ENCODE data around the gene IFFO2.

The IFFO2 gene

DNA sequence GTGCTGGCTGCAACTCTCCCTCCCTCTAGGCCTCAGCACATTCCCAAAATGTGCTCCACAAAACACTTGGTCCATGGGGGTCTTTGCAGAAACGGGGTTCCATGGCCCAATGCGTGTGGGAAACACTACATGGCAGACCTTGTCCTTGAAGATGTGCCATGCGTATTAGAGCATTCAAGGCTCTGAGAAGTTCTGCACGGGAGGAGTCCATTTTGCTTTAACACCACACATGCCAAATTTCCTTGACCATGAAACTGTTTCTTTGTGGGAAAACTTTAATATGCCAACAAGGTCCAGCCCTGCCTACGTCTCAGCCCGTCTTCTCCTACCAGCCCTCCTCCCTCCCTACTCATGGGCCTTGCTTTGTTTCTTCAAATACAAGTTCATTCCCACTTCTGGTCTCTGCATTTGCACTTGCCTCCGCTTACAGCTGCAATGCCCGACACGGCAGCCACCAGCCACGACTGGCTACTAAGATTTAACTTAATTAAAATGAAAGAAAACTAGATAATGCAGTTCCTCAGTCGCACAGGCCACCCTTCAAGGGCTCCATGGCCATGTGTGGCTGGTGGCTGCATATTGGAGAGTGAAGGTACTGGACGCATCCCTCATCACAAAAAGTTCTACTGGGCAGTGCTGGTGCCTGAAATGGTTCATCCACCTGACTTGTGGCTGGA is 77.8 kb downstream of the IFFO2 start:
- TF ChIP-seq, protein P1, sequence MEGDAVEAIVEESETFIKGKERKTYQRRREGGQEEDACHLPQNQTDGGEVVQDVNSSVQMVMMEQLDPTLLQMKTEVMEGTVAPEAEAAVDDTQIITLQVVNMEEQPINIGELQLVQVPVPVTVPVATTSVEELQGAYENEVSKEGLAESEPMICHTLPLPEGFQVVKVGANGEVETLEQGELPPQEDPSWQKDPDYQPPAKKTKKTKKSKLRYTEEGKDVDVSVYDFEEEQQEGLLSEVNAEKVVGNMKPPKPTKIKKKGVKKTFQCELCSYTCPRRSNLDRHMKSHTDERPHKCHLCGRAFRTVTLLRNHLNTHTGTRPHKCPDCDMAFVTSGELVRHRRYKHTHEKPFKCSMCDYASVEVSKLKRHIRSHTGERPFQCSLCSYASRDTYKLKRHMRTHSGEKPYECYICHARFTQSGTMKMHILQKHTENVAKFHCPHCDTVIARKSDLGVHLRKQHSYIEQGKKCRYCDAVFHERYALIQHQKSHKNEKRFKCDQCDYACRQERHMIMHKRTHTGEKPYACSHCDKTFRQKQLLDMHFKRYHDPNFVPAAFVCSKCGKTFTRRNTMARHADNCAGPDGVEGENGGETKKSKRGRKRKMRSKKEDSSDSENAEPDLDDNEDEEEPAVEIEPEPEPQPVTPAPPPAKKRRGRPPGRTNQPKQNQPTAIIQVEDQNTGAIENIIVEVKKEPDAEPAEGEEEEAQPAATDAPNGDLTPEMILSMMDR (IDR thresholded peaks at IDR 0.05; ENCODE audit: low read depth, low read length, poor library complexity, severe bottlenecking): no peak
- Histone ChIP-seq H3K4me3 (ENCODE audit: low read length) (no peak overlapping the region), H3K9me2 (replicated peaks; ENCODE audit: control insufficient read depth, low read length) (no peaks in the 10 kb centered on the region)

DNA sequence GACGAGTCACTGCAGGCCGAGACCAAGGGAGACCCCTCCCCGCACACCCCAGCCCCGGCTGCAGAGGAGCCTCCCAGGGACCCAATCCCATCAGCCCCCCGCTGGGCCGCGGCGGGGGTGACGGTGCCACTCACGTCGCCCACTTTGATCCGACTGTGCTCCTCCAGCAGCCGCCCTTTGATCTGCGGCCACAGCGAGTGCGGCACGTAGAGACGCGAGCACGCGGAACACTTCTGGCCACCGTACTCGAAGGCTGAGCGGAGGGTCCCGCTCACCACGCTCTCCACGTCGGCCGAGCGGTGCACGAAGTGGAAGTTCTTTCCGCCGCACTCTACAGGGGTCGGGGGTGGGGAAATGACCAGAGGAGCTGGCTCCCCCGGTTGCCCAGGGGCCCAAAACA is 79.2 kb downstream of the IFFO2 start:
- H4K20me1 ChIP-seq (ENCODE audit: control insufficient read depth, insufficient read depth, low read depth, low read length): no peaks in the 10 kb centered on the region
- no peak for TF ChIP-seq EZH2phosphoT487 (IDR thresholded peaks at IDR 0.05; ENCODE audit: borderline replicate concordance, low read length)
- TF ChIP-seq, protein P1 (IDR thresholded peaks at IDR 0.05; ENCODE audit: low read depth, low read length, poor library complexity, severe bottlenecking): no peak
- no peaks in the 10 kb centered on the region for H3K79me2 ChIP-seq (ENCODE audit: control insufficient read depth, low read length)
- H3K9me2 ChIP-seq (replicated peaks; ENCODE audit: control insufficient read depth, low read length): no peaks in the 10 kb centered on the region
- no peaks in the 10 kb centered on the region for H3K9me3 ChIP-seq (ENCODE audit: control insufficient read depth, insufficient read depth, low read length)
- H3K4me2 ChIP-seq (ENCODE audit: low read length): no peak overlapping the region
- no peaks in the 10 kb centered on the region for H3F3A ChIP-seq (ENCODE audit: control insufficient read depth, insufficient read depth)
- H3K36me3 ChIP-seq (ENCODE audit: control insufficient read depth, low read length): no peaks in the 10 kb centered on the region
- no peak overlapping the region for H3K4me3 ChIP-seq (ENCODE audit: low read length)
- H3K27me3 ChIP-seq (ENCODE audit: control insufficient read depth, low read length): no peaks in the 10 kb centered on the region
- H3K27ac ChIP-seq (ENCODE audit: low read depth, low read length): no peak overlapping the region
- no peaks in the 10 kb centered on the region for H3K4me1 ChIP-seq (ENCODE audit: control insufficient read depth, low read length)

More for the DNA sequence above, 77.8 kb downstream of the IFFO2 start:
- Histone ChIP-seq H3K79me2 (ENCODE audit: control insufficient read depth, low read length) (no peaks in the 10 kb centered on the region), H3F3A (ENCODE audit: control insufficient read depth, insufficient read depth) (no peaks in the 10 kb centered on the region), H3K9me3 (ENCODE audit: control insufficient read depth, insufficient read depth, low read length) (no peaks in the 10 kb centered on the region), H3K4me1 (ENCODE audit: control insufficient read depth, low read length) (no peaks in the 10 kb centered on the region), H4K20me1 (ENCODE audit: control insufficient read depth, insufficient read depth, low read depth, low read length) (no peaks in the 10 kb centered on the region), H3K27ac (ENCODE audit: low read depth, low read length) (no peak overlapping the region), H3K27me3 (ENCODE audit: control insufficient read depth, low read length) (no peaks in the 10 kb centered on the region), H3K4me2 (ENCODE audit: low read length) (no peak overlapping the region), H3K36me3 (ENCODE audit: control insufficient read depth, low read length) (no peaks in the 10 kb centered on the region)

DNA sequence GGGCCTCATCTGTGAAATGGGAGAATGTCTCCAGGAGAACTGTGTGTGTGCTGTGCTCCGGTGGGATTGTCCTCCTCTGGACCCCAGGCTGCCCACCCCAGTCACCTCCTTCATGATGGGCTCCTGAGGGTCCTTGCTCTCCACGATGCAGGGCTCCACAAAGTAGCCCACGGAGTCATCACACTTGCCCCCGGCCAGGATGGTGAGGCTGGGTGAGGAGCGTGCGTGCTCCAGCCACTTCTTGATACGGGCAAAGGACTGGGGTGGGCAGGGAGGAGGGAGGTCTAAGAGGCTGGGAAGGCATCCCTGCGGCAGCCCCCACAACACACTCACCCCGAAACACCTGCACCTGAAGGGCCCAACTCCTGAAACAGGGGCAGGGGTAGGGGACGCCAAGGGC is 80.3 kb downstream of the IFFO2 start:
- Histone ChIP-seq H4K20me1 (ENCODE audit: control insufficient read depth, insufficient read depth, low read depth, low read length) (no peaks in the 10 kb centered on the region), H3K9me3 (ENCODE audit: control insufficient read depth, insufficient read depth, low read length) (no peaks in the 10 kb centered on the region), H3K4me2 (ENCODE audit: low read length) (no peak overlapping the region), H3K36me3 (ENCODE audit: control insufficient read depth, low read length) (no peaks in the 10 kb centered on the region), H3F3A (ENCODE audit: control insufficient read depth, insufficient read depth) (no peaks in the 10 kb centered on the region), H3K4me3 (ENCODE audit: low read length) (no peak overlapping the region), H3K27ac (ENCODE audit: low read depth, low read length) (no peak overlapping the region), H3K9me2 (replicated peaks; ENCODE audit: control insufficient read depth, low read length) (no peaks in the 10 kb centered on the region), H3K79me2 (ENCODE audit: control insufficient read depth, low read length) (no peaks in the 10 kb centered on the region), H3K27me3 (ENCODE audit: control insufficient read depth, low read length) (no peaks in the 10 kb centered on the region), H3K4me1 (ENCODE audit: control insufficient read depth, low read length) (no peaks in the 10 kb centered on the region)
- TF ChIP-seq, protein P1 (IDR thresholded peaks at IDR 0.05; ENCODE audit: low read depth, low read length, poor library complexity, severe bottlenecking): no peak
- no peak for TF ChIP-seq EZH2phosphoT487 (IDR thresholded peaks at IDR 0.05; ENCODE audit: borderline replicate concordance, low read length)

All from DOHH2 (cell line).